Left ventricle myocardium superior (tissue), 1 donor: Measurements from ENCODE around the gene IL36RN. TPM values are rescaled to one million over a fixed set of nuclear protein-coding genes. Genes with fewer than 3 reads are reported as not detected.

ENCODE experiments used
- ATAC-seq: fragments of 200-7000 bp; cut with Tn5 transposase; one replicate; pipeline ENCODE4 v1.9.1; 2020; ENCODE audit warnings: mild to moderate bottlenecking, moderate library complexity
- DNase-seq: peaks from one replicate; pipeline ENCODE4 v3.0.0-alpha.2; 2020
- intact Hi-C: fragments of 100-400 bp; cut with micrococcal nuclease; formaldehyde crosslinking; loops from one replicate; pipeline ENCODE4 v1.11.0; 2022
- total RNA-seq: library from RNA; stranded (reverse); fragmentation: NEBNext Ultra II Directional; extraction: Animal tissue kit (Norgen Biotek cat#: 25700); gene quantifications from one replicate; pipeline ENCODE4 v1.2.1, GENCODE V29; 2021
- donor health status: DM: no; HTN: yes; CAD: no; lungs with severe emphysema.

The IL36RN gene
- total RNA-seq, 1 donor from 2014 or later: not detected

GRCh38 chr2:113041871-113042270 lies 17.1 kb upstream of the IL36RN start:
- ATAC-seq (no peak), DNase-seq (no peak)
- intact Hi-C loops: no loop called here

- intact Hi-C loops: no loop called here
- DNase-seq (no peak), ATAC-seq (no peak)
Measured at GRCh38 chr2:113046465-113046864, 12.5 kb upstream of the IL36RN start.

GRCh38 chr2:113050921-113051895 lies 7.8 kb upstream of the IL36RN start:
- DNase-seq: no peak
- no peak for ATAC-seq

GRCh38 chr2:113052396-113052917 lies 6.5 kb upstream of the IL36RN start, which contains the start of gene IL36B:
Gene IL36B (minus strand): TSS chr2:113052867.
- intact Hi-C loops: no loop called here
- DNase-seq: no peak
- ATAC-seq: no peak

More at GRCh38 chr2:113050921-113051895, 7.8 kb upstream of the IL36RN start:
- intact Hi-C loops: no loop called here

- DNase-seq: no peak
- no peak for ATAC-seq
- intact Hi-C loops: no loop called here
Measured at GRCh38 chr2:113053666-113054065, 5.3 kb upstream of the IL36RN start.

GRCh38 chr2:113054066-113054465 lies 4.9 kb upstream of the IL36RN start:
- DNase-seq (no peak), ATAC-seq (no peak)
- intact Hi-C loops: no loop called here

- intact Hi-C loops: no loop called here
Measured at GRCh38 chr2:113056521-113056920, 2.5 kb upstream of the IL36RN start.

GRCh38 chr2:113057117-113057516 lies 1.9 kb upstream of the IL36RN start:
- DNase-seq (no peak), ATAC-seq (no peak)
- intact Hi-C loops: no loop called here

More at GRCh38 chr2:113056521-113056920, 2.5 kb upstream of the IL36RN start:
- no peak for DNase-seq
- no peak for ATAC-seq

- DNase-seq (no peak), ATAC-seq (no peak)
- intact Hi-C loops: no loop called here
Measured at GRCh38 chr2:113058411-113058994, 495 bp upstream of the IL36RN start.

GRCh38 chr2:113060396-113060795 lies 1.4 kb downstream of the IL36RN start:
- intact Hi-C loops: no loop called here
- no peak for DNase-seq

GRCh38 chr2:113060796-113061195 lies 1.8 kb downstream of the IL36RN start:
- no peak for DNase-seq
- intact Hi-C loops: no loop called here
- ATAC-seq: no peak

More at GRCh38 chr2:113060396-113060795, 1.4 kb downstream of the IL36RN start:
- no peak for ATAC-seq

GRCh38 chr2:113061241-113061640 lies 2.2 kb downstream of the IL36RN start:
- ATAC-seq: no peak
- intact Hi-C loops: no loop called here
- DNase-seq: no peak

- DNase-seq (no peak), ATAC-seq (no peak)
- intact Hi-C loops: no loop called here
Measured at GRCh38 chr2:113061896-113062770, 3.1 kb downstream of the IL36RN start.

- intact Hi-C loops: no loop called here
- DNase-seq: no peak
- no peak for ATAC-seq
Measured at GRCh38 chr2:113064281-113064680, 5.3 kb downstream of the IL36RN start.

GRCh38 chr2:113064898-113065297 lies 5.9 kb downstream of the IL36RN start:
- no peak for DNase-seq
- ATAC-seq: no peak
- intact Hi-C loops: no loop called here

- ATAC-seq: no peak
- DNase-seq: no peak
- intact Hi-C loops: no loop called here
Measured at GRCh38 chr2:113067681-113068080, 8.7 kb downstream of the IL36RN start, which contains the start of gene IL1F10. Gene IL1F10 (plus strand): TSS chr2:113067970. CDS start chr2:113072739, 4,769 bp downstream.

- ATAC-seq (no peak), DNase-seq (no peak)
- intact Hi-C loops: no loop called here
Measured at GRCh38 chr2:113068249-113068648, 9.3 kb downstream of the IL36RN start.

GRCh38 chr2:113068706-113069485 lies 9.9 kb downstream of the IL36RN start:
- ATAC-seq (no peak), DNase-seq (no peak)
- intact Hi-C loops: no loop called here
